HEK293 (cell line): ENCODE results near the gene UNC5CL.

Source experiments
- ZNF133 ChIP-seq: fragments of 450-650 bp; formaldehyde crosslinking; IDR thresholded peaks from 2 replicates; pipeline ENCODE4 v1.5.1; 2016; ENCODE audit warnings: missing biosample characterization, missing genetic modification characterization
- TF ChIP-seq, protein P1 (sequence below): fragments of 450-650 bp; formaldehyde crosslinking; IDR thresholded peaks from 2 replicates; pipeline ENCODE4 v1.5.1; 2016; ENCODE audit warnings: missing biosample characterization, missing genetic modification characterization

DNA sequence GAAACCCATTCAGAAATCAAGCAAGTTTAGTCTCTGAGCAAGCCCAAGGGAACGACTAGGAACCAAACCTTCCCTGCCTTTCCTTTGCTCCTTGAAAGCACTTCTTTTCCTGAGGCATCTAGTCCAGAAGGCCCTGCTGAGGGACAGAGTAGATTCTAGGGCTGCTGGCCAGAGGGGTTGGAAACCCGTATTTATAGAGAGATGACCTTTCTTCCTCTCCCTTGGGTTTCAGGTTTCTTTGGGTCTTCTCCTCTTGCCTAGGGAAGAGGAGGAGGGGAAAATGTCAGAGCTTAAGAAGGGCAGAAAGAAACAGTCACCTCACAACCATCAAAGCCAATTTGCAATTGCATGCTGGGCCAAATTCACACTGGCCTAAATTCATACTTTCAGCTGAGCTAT is 19.8 kb upstream of the UNC5CL start:
- TF ChIP-seq ZNF133 (tag by site-specific recombination) = no peak
- TF ChIP-seq, protein P1, sequence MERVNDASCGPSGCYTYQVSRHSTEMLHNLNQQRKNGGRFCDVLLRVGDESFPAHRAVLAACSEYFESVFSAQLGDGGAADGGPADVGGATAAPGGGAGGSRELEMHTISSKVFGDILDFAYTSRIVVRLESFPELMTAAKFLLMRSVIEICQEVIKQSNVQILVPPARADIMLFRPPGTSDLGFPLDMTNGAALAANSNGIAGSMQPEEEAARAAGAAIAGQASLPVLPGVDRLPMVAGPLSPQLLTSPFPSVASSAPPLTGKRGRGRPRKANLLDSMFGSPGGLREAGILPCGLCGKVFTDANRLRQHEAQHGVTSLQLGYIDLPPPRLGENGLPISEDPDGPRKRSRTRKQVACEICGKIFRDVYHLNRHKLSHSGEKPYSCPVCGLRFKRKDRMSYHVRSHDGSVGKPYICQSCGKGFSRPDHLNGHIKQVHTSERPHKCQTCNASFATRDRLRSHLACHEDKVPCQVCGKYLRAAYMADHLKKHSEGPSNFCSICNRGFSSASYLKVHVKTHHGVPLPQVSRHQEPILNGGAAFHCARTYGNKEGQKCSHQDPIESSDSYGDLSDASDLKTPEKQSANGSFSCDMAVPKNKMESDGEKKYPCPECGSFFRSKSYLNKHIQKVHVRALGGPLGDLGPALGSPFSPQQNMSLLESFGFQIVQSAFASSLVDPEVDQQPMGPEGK (tag by site-specific recombination) = no peak
